ENCODE measurements around the gene NT5DC4. TPM values are rescaled to one million over a fixed set of nuclear protein-coding genes. Genes with fewer than 3 reads are reported as not detected.

The NT5DC4 gene
- total RNA-seq, 2 experiments from 2014 or later, result not detected

GRCh38 chr2:112726487-112727190 is 5.8 kb downstream of the NT5DC4 start:
- Mint-ChIP-seq H3K4me1 (ENCODE audit: low read depth) (peaks cover 4% of the 10 kb centered on the region), H3K36me3 (ENCODE audit: low read depth) (no peaks in the 10 kb centered on the region), H3K4me3 (no peak overlapping the region), H3K27me3 (ENCODE audit: low read depth) (no peaks in the 10 kb centered on the region), H3K9me3 (no peaks in the 10 kb centered on the region), H3K27ac (no peak overlapping the region)
- CTCF ChIA-PET, result interaction anchor here (0.7 to 7.7 kb wide), 35 partner anchors 9 to 229 kb away, joined by 3 to 160 read pairs (median 5); partner anchors contain the start of gene CHCHD5
- intact Hi-C loops (cut with micrococcal nuclease), result loop anchor here (1.0 to 5.0 kb wide), 6 partner anchors 34 to 244 kb away; partner anchors contain the start of genes CHCHD5, SLC20A1 and TTL
- peak; percentile 93 for DNase-seq

GRCh38 chr2:112727276-112728028 is 6.6 kb downstream of the NT5DC4 start:
- no peak for DNase-seq
- CTCF ChIA-PET, result interaction anchor here (0.6 to 7.7 kb wide), 28 partner anchors 8 to 228 kb away, joined by 3 to 160 read pairs (median 6); partner anchors contain the start of gene CHCHD5
- no peaks in the 10 kb centered on the region for H3K9me3 Mint-ChIP-seq
- peaks cover 4% of the 10 kb centered on the region for H3K4me1 Mint-ChIP-seq (ENCODE audit: low read depth)
- intact Hi-C loops (cut with micrococcal nuclease), result loop anchor here (5.0 kb wide), 1 partner anchor 245 kb away; the partner anchor contains the start of gene TTL
- H3K27me3 Mint-ChIP-seq (ENCODE audit: low read depth), result no peaks in the 10 kb centered on the region
- no peaks in the 10 kb centered on the region for H3K36me3 Mint-ChIP-seq (ENCODE audit: low read depth)
- H3K27ac Mint-ChIP-seq, result no peak overlapping the region
- no peak overlapping the region for H3K4me3 Mint-ChIP-seq

- H3K36me3 Mint-ChIP-seq (ENCODE audit: low read depth), result no peaks in the 10 kb centered on the region
- DNase-seq, result no peak
- no peak overlapping the region for H3K27ac Mint-ChIP-seq
- H3K4me3 Mint-ChIP-seq, result no peak overlapping the region
- CTCF ChIA-PET, result interaction anchor here (0.6 to 7.7 kb wide), 14 partner anchors 11 to 214 kb away, joined by 3 to 160 read pairs (median 10); no protein-coding TSS in a partner anchor
- H3K9me3 Mint-ChIP-seq, result no peaks in the 10 kb centered on the region
- peaks cover 4% of the 10 kb centered on the region for H3K4me1 Mint-ChIP-seq (ENCODE audit: low read depth)
- intact Hi-C loops (cut with micrococcal nuclease), result loop anchor here (5.0 kb wide), 1 partner anchor 246 kb away; the partner anchor contains the start of gene TTL
- H3K27me3 Mint-ChIP-seq (ENCODE audit: low read depth), result no peaks in the 10 kb centered on the region
Observed at GRCh38 chr2:112728029-112728362, 7.2 kb downstream of the NT5DC4 start.

GRCh38 chr2:112728378-112729175 is 7.8 kb downstream of the NT5DC4 start:
- intact Hi-C loops (cut with micrococcal nuclease), result loop anchor here (5.0 kb wide), 1 partner anchor 246 kb away; the partner anchor contains the start of gene TTL

GRCh38 chr2:112730216-112730615 is 9.4 kb downstream of the NT5DC4 start:
- no peak overlapping the region for H3K27ac Mint-ChIP-seq
- CTCF ChIA-PET, result interaction anchor here (1.2 to 7.7 kb wide), 5 partner anchors 9 to 211 kb away, joined by 3 to 160 read pairs (median 6); no protein-coding TSS in a partner anchor
- intact Hi-C loops (cut with micrococcal nuclease), result no loop called here
- H3K27me3 Mint-ChIP-seq (ENCODE audit: low read depth), result no peaks in the 10 kb centered on the region
- peaks cover 4% of the 10 kb centered on the region for H3K4me1 Mint-ChIP-seq (ENCODE audit: low read depth)
- no peak overlapping the region for H3K4me3 Mint-ChIP-seq
- peak; percentile 3 for DNase-seq
- no peaks in the 10 kb centered on the region for H3K9me3 Mint-ChIP-seq
- no peaks in the 10 kb centered on the region for H3K36me3 Mint-ChIP-seq (ENCODE audit: low read depth)

More at GRCh38 chr2:112728378-112729175, 7.8 kb downstream of the NT5DC4 start:
- peaks cover 4% of the 10 kb centered on the region for H3K4me1 Mint-ChIP-seq (ENCODE audit: low read depth)
- no peak overlapping the region for H3K27ac Mint-ChIP-seq
- no peaks in the 10 kb centered on the region for H3K36me3 Mint-ChIP-seq (ENCODE audit: low read depth)
- DNase-seq, result no peak
- no peak overlapping the region for H3K4me3 Mint-ChIP-seq
- H3K27me3 Mint-ChIP-seq (ENCODE audit: low read depth), result no peaks in the 10 kb centered on the region
- H3K9me3 Mint-ChIP-seq, result no peaks in the 10 kb centered on the region
- CTCF ChIA-PET, result interaction anchor here (0.6 to 7.7 kb wide), 11 partner anchors 9 to 230 kb away, joined by 3 to 160 read pairs (median 6); no protein-coding TSS in a partner anchor

GRCh38 chr2:112730791-112731190 is 10.0 kb downstream of the NT5DC4 start:
- intact Hi-C loops (cut with micrococcal nuclease), result no loop called here
- DNase-seq, result no peak
- CTCF ChIA-PET, result interaction anchor here (0.6 to 7.7 kb wide), 5 partner anchors 19 to 211 kb away, joined by 3 to 160 read pairs (median 4); no protein-coding TSS in a partner anchor
- Mint-ChIP-seq H3K27ac (no peak overlapping the region), H3K4me1 (ENCODE audit: low read depth) (peaks cover 4% of the 10 kb centered on the region), H3K36me3 (ENCODE audit: low read depth) (no peaks in the 10 kb centered on the region), H3K27me3 (ENCODE audit: low read depth) (no peaks in the 10 kb centered on the region), H3K4me3 (no peak overlapping the region), H3K9me3 (no peaks in the 10 kb centered on the region)

GRCh38 chr2:112731479-112731878 is 10.7 kb downstream of the NT5DC4 start:
- H3K4me3 Mint-ChIP-seq, result no peak overlapping the region
- intact Hi-C loops (cut with micrococcal nuclease), result no loop called here
- no peaks in the 10 kb centered on the region for H3K9me3 Mint-ChIP-seq
- no peaks in the 10 kb centered on the region for H3K36me3 Mint-ChIP-seq (ENCODE audit: low read depth)
- DNase-seq, result no peak
- CTCF ChIA-PET, result interaction anchor here (0.6 to 1.5 kb wide), 3 partner anchors 18 to 210 kb away, joined by 3 to 4 read pairs (median 3); no protein-coding TSS in a partner anchor
- no peak overlapping the region for H3K27ac Mint-ChIP-seq
- peaks cover 2% of the 10 kb centered on the region for H3K4me1 Mint-ChIP-seq (ENCODE audit: low read depth)
- H3K27me3 Mint-ChIP-seq (ENCODE audit: low read depth), result no peaks in the 10 kb centered on the region

- no peaks in the 10 kb centered on the region for H3K36me3 Mint-ChIP-seq (ENCODE audit: low read depth)
- intact Hi-C loops (cut with micrococcal nuclease), result no loop called here
- CTCF ChIA-PET, result interaction anchor here (1.3 kb wide), 1 partner anchor 16 kb away, joined by 3 read pairs; no protein-coding TSS in a partner anchor
- no peak overlapping the region for H3K4me3 Mint-ChIP-seq
- no peaks in the 10 kb centered on the region for H3K4me1 Mint-ChIP-seq (ENCODE audit: low read depth)
- H3K9me3 Mint-ChIP-seq, result no peaks in the 10 kb centered on the region
- no peak overlapping the region for H3K27ac Mint-ChIP-seq
- H3K27me3 Mint-ChIP-seq (ENCODE audit: low read depth), result no peaks in the 10 kb centered on the region
- DNase-seq, result no peak
Observed at GRCh38 chr2:112733456-112733855, 12.6 kb downstream of the NT5DC4 start.

GRCh38 chr2:112733871-112734270 is 13.1 kb downstream of the NT5DC4 start:
- Mint-ChIP-seq H3K36me3 (ENCODE audit: low read depth) (peaks cover 2% of the 10 kb centered on the region), H3K27ac (no peak overlapping the region), H3K4me3 (no peak overlapping the region), H3K9me3 (no peaks in the 10 kb centered on the region), H3K27me3 (ENCODE audit: low read depth) (no peaks in the 10 kb centered on the region), H3K4me1 (ENCODE audit: low read depth) (no peaks in the 10 kb centered on the region)
- intact Hi-C loops (cut with micrococcal nuclease), result no loop called here
- no peak for DNase-seq
- CTCF ChIA-PET, result interaction anchor here (0.6 to 1.3 kb wide), 4 partner anchors 16 to 146 kb away, joined by 3 to 5 read pairs (median 4); no protein-coding TSS in a partner anchor

GRCh38 chr2:112737542-112738232 is 16.9 kb downstream of the NT5DC4 start:
- Mint-ChIP-seq H3K4me3 (no peak overlapping the region), H3K36me3 (ENCODE audit: low read depth) (peaks cover 25% of the 10 kb centered on the region), H3K4me1 (ENCODE audit: low read depth) (no peaks in the 10 kb centered on the region), H3K27ac (no peak overlapping the region), H3K9me3 (no peaks in the 10 kb centered on the region), H3K27me3 (ENCODE audit: low read depth) (no peaks in the 10 kb centered on the region)
- intact Hi-C loops (cut with micrococcal nuclease), result no loop called here
- CTCF ChIA-PET, result interaction anchor here (0.6 to 4.2 kb wide), 11 partner anchors 8 to 239 kb away, joined by 3 to 28 read pairs (median 4); no protein-coding TSS in a partner anchor
- no peak for DNase-seq

- peaks cover 35% of the 10 kb centered on the region for H3K36me3 Mint-ChIP-seq (ENCODE audit: low read depth)
Observed at GRCh38 chr2:112740527-112740926, 19.7 kb downstream of the NT5DC4 start.

More at GRCh38 chr2:112740527-112740926, 19.7 kb downstream of the NT5DC4 start:
- Mint-ChIP-seq H3K27me3 (ENCODE audit: low read depth) (no peaks in the 10 kb centered on the region), H3K27ac (no peak overlapping the region), H3K4me3 (no peak overlapping the region), H3K9me3 (no peaks in the 10 kb centered on the region), H3K4me1 (ENCODE audit: low read depth) (no peaks in the 10 kb centered on the region)
- intact Hi-C loops (cut with micrococcal nuclease), result no loop called here
- DNase-seq, result no peak
- CTCF ChIA-PET, result interaction anchor here (0.6 to 4.2 kb wide), 6 partner anchors 9 to 205 kb away, joined by 3 to 28 read pairs (median 4); no protein-coding TSS in a partner anchor
